NCI-H187 (cell line): ENCODE measurements around the gene OAS2.
"Not testable (repeated sequence)": the region's sequence is repeated elsewhere in the genome, so short reads cannot be mapped to it uniquely, and the experiment has no call there.

Experiments used
- DNase-seq, 2 experiments: peaks; one replicate each; lab custom pipeline; 2025; lab: John Stamatoyannopoulos, UW

Gene OAS2

DNA sequence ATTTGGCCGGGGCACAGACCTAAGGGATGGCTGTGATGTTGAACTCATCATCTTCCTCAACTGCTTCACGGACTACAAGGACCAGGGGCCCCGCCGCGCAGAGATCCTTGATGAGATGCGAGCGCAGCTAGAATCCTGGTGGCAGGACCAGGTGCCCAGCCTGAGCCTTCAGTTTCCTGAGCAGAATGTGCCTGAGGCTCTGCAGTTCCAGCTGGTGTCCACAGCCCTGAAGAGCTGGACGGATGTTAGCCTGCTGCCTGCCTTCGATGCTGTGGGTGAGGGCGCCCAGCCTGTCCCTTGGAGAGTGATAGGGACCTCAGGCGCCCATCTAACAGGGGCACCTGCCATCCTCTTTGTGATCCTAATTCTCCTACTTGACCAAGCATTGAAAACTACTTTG lies 27.6 kb upstream of the OAS2 start:
- DNase-seq: no peak

GRCh38 chr12:112957125-112957524 lies 21.2 kb upstream of the OAS2 start:
- not testable (repeated sequence) for DNase-seq

DNA sequence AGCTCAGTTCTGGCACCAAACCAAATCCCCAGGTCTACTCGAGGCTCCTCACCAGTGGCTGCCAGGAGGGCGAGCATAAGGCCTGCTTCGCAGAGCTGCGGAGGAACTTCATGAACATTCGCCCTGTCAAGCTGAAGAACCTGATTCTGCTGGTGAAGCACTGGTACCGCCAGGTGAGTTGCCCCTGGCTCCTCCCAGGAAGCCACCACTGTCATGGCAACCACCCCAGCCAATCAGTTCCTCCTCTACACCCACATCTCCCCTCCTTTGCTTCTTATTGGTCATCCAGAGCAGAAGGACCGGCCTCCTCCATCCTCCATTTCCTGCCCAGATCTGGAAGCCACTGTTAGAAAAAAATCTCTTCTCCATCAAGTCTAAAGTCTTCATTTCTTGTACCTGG lies 17.2 kb upstream of the OAS2 start:
- DNase-seq: no peak

DNA sequence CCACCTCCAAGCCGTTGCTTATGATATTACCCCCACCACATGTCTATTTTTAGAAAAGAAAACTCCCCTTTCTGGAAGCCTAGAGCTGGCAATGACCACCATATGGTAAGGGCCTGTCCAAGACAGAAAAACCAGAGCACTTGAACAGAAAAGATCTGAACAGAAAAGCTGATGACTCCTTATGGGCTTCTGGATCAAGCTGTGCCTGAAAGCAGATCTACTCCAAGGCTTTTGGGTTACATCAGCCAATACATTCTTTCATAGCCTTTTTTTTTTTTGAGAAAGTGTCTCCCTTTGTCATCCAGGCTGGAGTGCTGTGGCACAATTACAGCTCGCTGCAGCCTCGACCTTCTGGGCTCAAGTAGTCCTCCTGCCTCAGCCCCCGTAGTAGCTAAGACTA lies 16.8 kb upstream of the OAS2 start:
- no peak for DNase-seq

DNA sequence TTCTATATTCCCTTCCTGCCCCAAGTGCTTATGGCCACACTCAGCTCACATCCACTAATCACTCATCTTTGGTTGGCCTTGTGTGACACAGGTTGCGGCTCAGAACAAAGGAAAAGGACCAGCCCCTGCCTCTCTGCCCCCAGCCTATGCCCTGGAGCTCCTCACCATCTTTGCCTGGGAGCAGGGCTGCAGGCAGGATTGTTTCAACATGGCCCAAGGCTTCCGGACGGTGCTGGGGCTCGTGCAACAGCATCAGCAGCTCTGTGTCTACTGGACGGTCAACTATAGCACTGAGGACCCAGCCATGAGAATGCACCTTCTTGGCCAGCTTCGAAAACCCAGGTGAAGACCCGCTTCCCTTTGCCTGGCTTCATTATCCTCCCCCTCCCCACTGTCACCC lies 15.8 kb upstream of the OAS2 start:
- DNase-seq: no peak

- DNase-seq: no peak
Measured at GRCh38 chr12:112963227-112963861, 15.0 kb upstream of the OAS2 start.

DNA sequence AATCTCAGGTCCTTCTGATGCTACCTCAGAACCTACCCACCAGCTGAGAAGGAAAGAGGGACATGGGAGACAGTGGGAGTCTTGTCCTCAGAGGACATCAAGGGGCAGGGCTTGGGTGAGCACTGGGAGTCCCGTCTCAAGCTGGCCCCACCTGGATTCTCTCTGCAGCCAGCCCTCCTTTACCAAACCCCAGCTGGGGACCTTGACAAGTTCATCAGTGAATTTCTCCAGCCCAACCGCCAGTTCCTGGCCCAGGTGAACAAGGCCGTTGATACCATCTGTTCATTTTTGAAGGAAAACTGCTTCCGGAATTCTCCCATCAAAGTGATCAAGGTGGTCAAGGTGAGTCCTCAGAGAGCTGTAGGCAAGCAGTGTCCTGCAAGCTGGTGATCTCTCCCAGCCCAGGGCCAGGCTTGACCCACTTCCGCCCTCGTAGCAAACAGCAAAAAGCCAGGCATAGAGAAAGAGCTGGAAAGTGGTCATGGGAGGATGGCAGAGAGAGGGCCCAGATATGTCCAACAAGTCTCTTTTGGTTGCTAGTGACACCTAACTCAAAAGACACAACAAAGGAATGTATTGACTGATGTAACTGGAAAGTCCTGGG lies 14.2 kb upstream of the OAS2 start:
- DNase-seq: no peak

GRCh38 chr12:112964915-112965314 lies 13.4 kb upstream of the OAS2 start:
- no peak for DNase-seq

- no peak for DNase-seq
Measured at GRCh38 chr12:112965643-112966042, 12.7 kb upstream of the OAS2 start.

DNA sequence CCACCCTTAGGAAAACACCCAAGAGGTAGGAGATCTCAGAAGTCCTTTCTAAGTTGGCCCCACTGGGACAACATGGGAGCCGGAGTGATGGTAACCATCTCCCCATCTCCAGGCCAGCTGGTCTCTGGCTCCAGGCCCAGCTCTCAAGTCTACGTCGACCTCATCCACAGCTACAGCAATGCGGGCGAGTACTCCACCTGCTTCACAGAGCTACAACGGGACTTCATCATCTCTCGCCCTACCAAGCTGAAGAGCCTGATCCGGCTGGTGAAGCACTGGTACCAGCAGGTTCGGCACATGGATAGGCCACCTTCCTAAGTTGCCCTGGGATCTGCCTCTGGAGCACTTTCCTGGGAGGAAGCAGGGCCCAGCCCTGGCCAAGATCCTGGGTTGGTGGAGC lies 11.0 kb upstream of the OAS2 start:
- no peak for DNase-seq

- DNase-seq: no peak
Measured at GRCh38 chr12:112967858-112968257, 10.5 kb upstream of the OAS2 start.

DNA sequence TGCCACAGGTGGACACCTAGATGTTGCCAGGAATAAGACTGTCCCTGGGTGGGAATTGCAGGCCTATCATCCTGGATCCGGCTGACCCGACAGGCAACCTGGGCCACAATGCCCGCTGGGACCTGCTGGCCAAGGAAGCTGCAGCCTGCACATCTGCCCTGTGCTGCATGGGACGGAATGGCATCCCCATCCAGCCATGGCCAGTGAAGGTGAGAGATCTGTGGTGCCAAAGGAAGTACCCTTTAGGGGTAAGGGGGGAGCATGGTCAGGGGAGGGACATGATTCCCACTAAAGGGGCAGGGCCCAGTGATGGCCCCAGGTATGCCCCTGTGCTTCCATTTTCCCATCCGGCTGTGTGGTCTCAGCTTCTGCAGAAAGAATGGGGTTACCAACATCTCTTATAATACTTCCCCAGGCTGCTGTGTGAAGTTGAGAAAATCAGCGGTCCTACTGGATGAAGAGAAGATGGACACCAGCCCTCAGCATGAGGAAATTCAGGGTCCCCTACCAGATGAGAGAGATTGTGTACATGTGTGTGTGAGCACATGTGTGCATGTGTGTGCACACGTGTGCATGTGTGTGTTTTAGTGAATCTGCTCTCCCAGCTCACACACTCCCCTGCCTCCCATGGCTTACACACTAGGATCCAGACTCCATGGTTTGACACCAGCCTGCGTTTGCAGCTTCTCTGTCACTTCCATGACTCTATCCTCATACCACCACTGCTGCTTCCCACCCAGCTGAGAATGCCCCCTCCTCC lies 8.6 kb upstream of the OAS2 start:
- no peak for DNase-seq

DNA sequence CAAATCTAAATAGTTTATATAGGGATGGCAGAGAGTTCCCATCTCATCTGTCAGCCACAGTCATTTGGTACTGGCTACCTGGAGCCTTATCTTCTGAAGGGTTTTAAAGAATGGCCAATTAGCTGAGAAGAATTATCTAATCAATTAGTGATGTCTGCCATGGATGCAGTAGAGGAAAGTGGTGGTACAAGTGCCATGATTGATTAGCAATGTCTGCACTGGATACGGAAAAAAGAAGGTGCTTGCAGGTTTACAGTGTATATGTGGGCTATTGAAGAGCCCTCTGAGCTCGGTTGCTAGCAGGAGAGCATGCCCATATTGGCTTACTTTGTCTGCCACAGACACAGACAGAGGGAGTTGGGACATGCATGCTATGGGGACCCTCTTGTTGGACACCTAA lies 7.9 kb upstream of the OAS2 start:
- DNase-seq: no peak

- no peak for DNase-seq
Measured at GRCh38 chr12:112971248-112971647, 7.1 kb upstream of the OAS2 start.

- DNase-seq: no peak
Measured at GRCh38 chr12:112973011-112973735, 5.1 kb upstream of the OAS2 start.

GRCh38 chr12:112973818-112974231 lies 4.5 kb upstream of the OAS2 start:
- no peak for DNase-seq

DNA sequence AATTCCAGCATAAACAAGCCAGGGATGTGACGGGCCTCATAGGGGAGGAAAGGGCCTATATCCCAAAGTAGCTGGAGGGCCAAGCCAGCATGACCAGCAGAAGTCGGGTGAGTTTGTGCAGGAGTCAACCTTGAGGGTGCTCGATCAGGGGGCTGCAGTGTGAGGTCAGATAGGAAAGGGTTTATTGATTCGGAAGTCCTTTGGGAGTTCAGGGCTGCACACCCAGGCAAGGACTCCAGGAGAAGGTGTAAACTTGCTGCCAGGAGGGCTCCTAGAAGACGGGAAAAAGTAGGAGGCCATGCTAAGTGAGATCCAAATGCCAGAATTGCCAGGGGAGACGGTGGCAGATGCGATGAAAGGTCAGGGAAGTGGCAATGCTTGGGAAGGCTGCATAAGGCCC lies 3.4 kb upstream of the OAS2 start:
- DNase-seq: no peak

GRCh38 chr12:112977139-112977538 lies 1.2 kb upstream of the OAS2 start:
- DNase-seq: no peak

GRCh38 chr12:112977641-112978040 lies 678 bp upstream of the OAS2 start:
- DNase-seq: no peak

- no peak for DNase-seq
Measured at GRCh38 chr12:112979041-112979680, 842 bp downstream of the OAS2 start.

- DNase-seq: no peak
Measured at GRCh38 chr12:112980491-112981158, 2.3 kb downstream of the OAS2 start.
